H1 (cell line): ENCODE results near the gene CENPP.

Source experiments
- CREB1 ChIP-seq: IDR thresholded peaks from 2 replicates; pipeline ENCODE4 v1.6.1; 2012; ENCODE audit warnings: inconsistent platforms
- CTCF ChIP-seq, 3 experiments: IDR thresholded peaks; 1 replicate in 2 of 3; 2 replicates in 1 of 3; pipeline versions ENCODE4 v1.5.1 to v1.6.1; 2011; ENCODE audit warnings: low read length in 3 of 3, mild to moderate bottlenecking in 3 of 3, inconsistent platforms in 2 of 3, low read depth in 1 of 3, moderate library complexity in 1 of 3; ENCODE audit not compliant: insufficient read depth in 1 of 3; ENCODE audit errors: control extremely low read depth in 1 of 3
- EP300 ChIP-seq, 2 experiments: IDR thresholded peaks; 1 replicate in 1 of 2; 2 replicates in 1 of 2; pipeline ENCODE4 v1.6.1; 2011 to 2012; ENCODE audit warnings: low read depth in 2 of 2, low read length in 2 of 2, mild to moderate bottlenecking in 2 of 2, borderline replicate concordance in 1 of 2, inconsistent platforms in 1 of 2, moderate library complexity in 1 of 2
- EZH2 ChIP-seq: fragments of 200-600 bp; sonication (generic); IDR thresholded peaks from 2 replicates; pipeline ENCODE4 v1.7.1; 2012; ENCODE audit warnings: low read depth, mild to moderate bottlenecking, moderate library complexity, low read length, inconsistent platforms; ENCODE audit not compliant: severe bottlenecking
- KDM1A ChIP-seq: fragments of 200-600, 300-600 bp; sonication (generic); IDR thresholded peaks from 2 replicates; pipeline ENCODE4 v1.7.1; 2016; ENCODE audit warnings: mild to moderate bottlenecking, low read length, borderline replicate concordance
- POLR2A ChIP-seq, 2 experiments: IDR thresholded peaks; 1 replicate in 1 of 2; 2 replicates in 1 of 2; pipeline ENCODE4 v1.6.1; 2011; ENCODE audit warnings: low read depth in 2 of 2, low read length in 2 of 2, mild to moderate bottlenecking in 2 of 2; ENCODE audit errors: control extremely low read depth in 1 of 2
- POLR2AphosphoS5 ChIP-seq: IDR thresholded peaks from 2 replicates; pipeline ENCODE4 v1.6.1; 2011; ENCODE audit warnings: low read depth, low read length
- SIX5 ChIP-seq: IDR thresholded peaks from 2 replicates; pipeline ENCODE4 v1.6.1; 2011; ENCODE audit warnings: mild to moderate bottlenecking, low read depth, low read length
- SP4 ChIP-seq: IDR thresholded peaks from 2 replicates; pipeline ENCODE4 v1.6.1; 2012; ENCODE audit warnings: low read length, inconsistent platforms
- TAF1 ChIP-seq: IDR thresholded peaks from 2 replicates; pipeline ENCODE4 v1.6.1; 2011; ENCODE audit warnings: mild to moderate bottlenecking, low read depth, low read length
- TF ChIP-seq, protein P1 (sequence below): IDR thresholded peaks from 2 replicates; pipeline ENCODE4 v1.6.1; 2012; ENCODE audit warnings: low read length, inconsistent platforms
- TF ChIP-seq, protein P2 (sequence below): fragments of 300-600 bp; sonication (generic); IDR thresholded peaks from 2 replicates; pipeline ENCODE4 v1.7.1; 2012; ENCODE audit warnings: low read length, moderate library complexity, mild to moderate bottlenecking, inconsistent platforms; ENCODE audit not compliant: insufficient replicate concordance
- TF ChIP-seq, protein P3 (sequence below): IDR thresholded peaks from 2 replicates; pipeline ENCODE4 v1.6.1; 2012; ENCODE audit warnings: inconsistent platforms

GRCh38 chr9:92626484-92626883 lies 300.7 kb downstream of the CENPP start:
- TF ChIP-seq TAF1 (no peak), SIX5 (no peak), CTCF (IDR thresholded peaks at IDR 0.05; ENCODE audit: control extremely low read depth in 1 of 3, insufficient read depth in 1 of 3, low read depth in 1 of 3, low read length in 3 of 3) (no peak), POLR2A (IDR thresholded peaks at IDR 0.05; ENCODE audit: control extremely low read depth in 1 of 2, low read depth in 2 of 2, low read length in 2 of 2) (no peak), KDM1A (no peak), EZH2 (no peak), POLR2AphosphoS5 (no peak), CREB1 (no peak), EP300 (IDR thresholded peaks at IDR 0.05; ENCODE audit: borderline replicate concordance in 1 of 2, low read depth in 2 of 2, low read length in 2 of 2) (no peak), SP4 (no peak)
- TF ChIP-seq, protein P1, sequence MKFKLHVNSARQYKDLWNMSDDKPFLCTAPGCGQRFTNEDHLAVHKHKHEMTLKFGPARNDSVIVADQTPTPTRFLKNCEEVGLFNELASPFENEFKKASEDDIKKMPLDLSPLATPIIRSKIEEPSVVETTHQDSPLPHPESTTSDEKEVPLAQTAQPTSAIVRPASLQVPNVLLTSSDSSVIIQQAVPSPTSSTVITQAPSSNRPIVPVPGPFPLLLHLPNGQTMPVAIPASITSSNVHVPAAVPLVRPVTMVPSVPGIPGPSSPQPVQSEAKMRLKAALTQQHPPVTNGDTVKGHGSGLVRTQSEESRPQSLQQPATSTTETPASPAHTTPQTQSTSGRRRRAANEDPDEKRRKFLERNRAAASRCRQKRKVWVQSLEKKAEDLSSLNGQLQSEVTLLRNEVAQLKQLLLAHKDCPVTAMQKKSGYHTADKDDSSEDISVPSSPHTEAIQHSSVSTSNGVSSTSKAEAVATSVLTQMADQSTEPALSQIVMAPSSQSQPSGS = no peak
- TF ChIP-seq, protein P2, sequence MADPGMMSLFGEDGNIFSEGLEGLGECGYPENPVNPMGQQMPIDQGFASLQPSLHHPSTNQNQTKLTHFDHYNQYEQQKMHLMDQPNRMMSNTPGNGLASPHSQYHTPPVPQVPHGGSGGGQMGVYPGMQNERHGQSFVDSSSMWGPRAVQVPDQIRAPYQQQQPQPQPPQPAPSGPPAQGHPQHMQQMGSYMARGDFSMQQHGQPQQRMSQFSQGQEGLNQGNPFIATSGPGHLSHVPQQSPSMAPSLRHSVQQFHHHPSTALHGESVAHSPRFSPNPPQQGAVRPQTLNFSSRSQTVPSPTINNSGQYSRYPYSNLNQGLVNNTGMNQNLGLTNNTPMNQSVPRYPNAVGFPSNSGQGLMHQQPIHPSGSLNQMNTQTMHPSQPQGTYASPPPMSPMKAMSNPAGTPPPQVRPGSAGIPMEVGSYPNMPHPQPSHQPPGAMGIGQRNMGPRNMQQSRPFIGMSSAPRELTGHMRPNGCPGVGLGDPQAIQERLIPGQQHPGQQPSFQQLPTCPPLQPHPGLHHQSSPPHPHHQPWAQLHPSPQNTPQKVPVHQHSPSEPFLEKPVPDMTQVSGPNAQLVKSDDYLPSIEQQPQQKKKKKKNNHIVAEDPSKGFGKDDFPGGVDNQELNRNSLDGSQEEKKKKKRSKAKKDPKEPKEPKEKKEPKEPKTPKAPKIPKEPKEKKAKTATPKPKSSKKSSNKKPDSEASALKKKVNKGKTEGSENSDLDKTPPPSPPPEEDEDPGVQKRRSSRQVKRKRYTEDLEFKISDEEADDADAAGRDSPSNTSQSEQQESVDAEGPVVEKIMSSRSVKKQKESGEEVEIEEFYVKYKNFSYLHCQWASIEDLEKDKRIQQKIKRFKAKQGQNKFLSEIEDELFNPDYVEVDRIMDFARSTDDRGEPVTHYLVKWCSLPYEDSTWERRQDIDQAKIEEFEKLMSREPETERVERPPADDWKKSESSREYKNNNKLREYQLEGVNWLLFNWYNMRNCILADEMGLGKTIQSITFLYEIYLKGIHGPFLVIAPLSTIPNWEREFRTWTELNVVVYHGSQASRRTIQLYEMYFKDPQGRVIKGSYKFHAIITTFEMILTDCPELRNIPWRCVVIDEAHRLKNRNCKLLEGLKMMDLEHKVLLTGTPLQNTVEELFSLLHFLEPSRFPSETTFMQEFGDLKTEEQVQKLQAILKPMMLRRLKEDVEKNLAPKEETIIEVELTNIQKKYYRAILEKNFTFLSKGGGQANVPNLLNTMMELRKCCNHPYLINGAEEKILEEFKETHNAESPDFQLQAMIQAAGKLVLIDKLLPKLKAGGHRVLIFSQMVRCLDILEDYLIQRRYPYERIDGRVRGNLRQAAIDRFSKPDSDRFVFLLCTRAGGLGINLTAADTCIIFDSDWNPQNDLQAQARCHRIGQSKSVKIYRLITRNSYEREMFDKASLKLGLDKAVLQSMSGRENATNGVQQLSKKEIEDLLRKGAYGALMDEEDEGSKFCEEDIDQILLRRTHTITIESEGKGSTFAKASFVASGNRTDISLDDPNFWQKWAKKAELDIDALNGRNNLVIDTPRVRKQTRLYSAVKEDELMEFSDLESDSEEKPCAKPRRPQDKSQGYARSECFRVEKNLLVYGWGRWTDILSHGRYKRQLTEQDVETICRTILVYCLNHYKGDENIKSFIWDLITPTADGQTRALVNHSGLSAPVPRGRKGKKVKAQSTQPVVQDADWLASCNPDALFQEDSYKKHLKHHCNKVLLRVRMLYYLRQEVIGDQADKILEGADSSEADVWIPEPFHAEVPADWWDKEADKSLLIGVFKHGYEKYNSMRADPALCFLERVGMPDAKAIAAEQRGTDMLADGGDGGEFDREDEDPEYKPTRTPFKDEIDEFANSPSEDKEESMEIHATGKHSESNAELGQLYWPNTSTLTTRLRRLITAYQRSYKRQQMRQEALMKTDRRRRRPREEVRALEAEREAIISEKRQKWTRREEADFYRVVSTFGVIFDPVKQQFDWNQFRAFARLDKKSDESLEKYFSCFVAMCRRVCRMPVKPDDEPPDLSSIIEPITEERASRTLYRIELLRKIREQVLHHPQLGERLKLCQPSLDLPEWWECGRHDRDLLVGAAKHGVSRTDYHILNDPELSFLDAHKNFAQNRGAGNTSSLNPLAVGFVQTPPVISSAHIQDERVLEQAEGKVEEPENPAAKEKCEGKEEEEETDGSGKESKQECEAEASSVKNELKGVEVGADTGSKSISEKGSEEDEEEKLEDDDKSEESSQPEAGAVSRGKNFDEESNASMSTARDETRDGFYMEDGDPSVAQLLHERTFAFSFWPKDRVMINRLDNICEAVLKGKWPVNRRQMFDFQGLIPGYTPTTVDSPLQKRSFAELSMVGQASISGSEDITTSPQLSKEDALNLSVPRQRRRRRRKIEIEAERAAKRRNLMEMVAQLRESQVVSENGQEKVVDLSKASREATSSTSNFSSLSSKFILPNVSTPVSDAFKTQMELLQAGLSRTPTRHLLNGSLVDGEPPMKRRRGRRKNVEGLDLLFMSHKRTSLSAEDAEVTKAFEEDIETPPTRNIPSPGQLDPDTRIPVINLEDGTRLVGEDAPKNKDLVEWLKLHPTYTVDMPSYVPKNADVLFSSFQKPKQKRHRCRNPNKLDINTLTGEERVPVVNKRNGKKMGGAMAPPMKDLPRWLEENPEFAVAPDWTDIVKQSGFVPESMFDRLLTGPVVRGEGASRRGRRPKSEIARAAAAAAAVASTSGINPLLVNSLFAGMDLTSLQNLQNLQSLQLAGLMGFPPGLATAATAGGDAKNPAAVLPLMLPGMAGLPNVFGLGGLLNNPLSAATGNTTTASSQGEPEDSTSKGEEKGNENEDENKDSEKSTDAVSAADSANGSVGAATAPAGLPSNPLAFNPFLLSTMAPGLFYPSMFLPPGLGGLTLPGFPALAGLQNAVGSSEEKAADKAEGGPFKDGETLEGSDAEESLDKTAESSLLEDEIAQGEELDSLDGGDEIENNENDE = no peak
- TF ChIP-seq, protein P3, sequence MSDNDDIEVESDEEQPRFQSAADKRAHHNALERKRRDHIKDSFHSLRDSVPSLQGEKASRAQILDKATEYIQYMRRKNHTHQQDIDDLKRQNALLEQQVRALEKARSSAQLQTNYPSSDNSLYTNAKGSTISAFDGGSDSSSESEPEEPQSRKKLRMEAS = no peak
